DND-41 (cell line): Measurements from ENCODE around the gene KDM6A.

Source experiments
- ATAC-seq: fragments of 200-7000 bp; cut with Tn5 transposase; 3 replicates; pipeline ENCODE4 v1.9.1; 2021; ENCODE audit warnings: low read depth; ENCODE audit not compliant: insufficient read depth
- DNase-seq: peaks from one replicate; pipeline ENCODE4 v3.0.0-alpha.2; 2020
- H2AFZ ChIP-seq: 2 replicates; pipeline ENCODE4 v1.6.0; 2012; ENCODE audit warnings: low read depth, low read length
- H3K27ac ChIP-seq: 2 replicates; pipeline ENCODE4 v1.5.1; 2012; ENCODE audit warnings: low read length, inconsistent platforms
- H3K27me3 ChIP-seq: fragments of 200-600 bp; sonication (generic); 2 replicates; pipeline ENCODE4 v1.6.0; 2012; ENCODE audit warnings: low read length, mild to moderate bottlenecking, inconsistent platforms; ENCODE audit not compliant: insufficient read depth, poor library complexity
- H3K36me3 ChIP-seq: 2 replicates; pipeline ENCODE4 v1.5.1; 2012; ENCODE audit warnings: low read length, inconsistent platforms; ENCODE audit not compliant: insufficient read depth
- H3K4me1 ChIP-seq: 2 replicates; pipeline ENCODE4 v1.5.1; 2012; ENCODE audit warnings: mild to moderate bottlenecking, low read length; ENCODE audit not compliant: insufficient read depth
- H3K4me2 ChIP-seq: 2 replicates; pipeline ENCODE4 v1.6.0; 2012; ENCODE audit warnings: mild to moderate bottlenecking, moderate library complexity, low read length, inconsistent platforms; ENCODE audit not compliant: insufficient read depth
- H3K4me3 ChIP-seq, 2 experiments: fragments of 200-600 bp in 1 of 2; shearing (Covaris generic) in 1 of 2; 2 replicates each; pipeline ENCODE4 v1.5.1; 2012 to 2016; ENCODE audit warnings: inconsistent platforms in 2 of 2, low read length in 2 of 2, mild to moderate bottlenecking in 2 of 2, low read depth in 1 of 2, moderate library complexity in 1 of 2
- H3K79me2 ChIP-seq: 2 replicates; pipeline ENCODE4 v1.6.0; 2012; ENCODE audit warnings: low read length, inconsistent platforms; ENCODE audit not compliant: insufficient read depth
- H3K9ac ChIP-seq: 2 replicates; pipeline ENCODE4 v1.6.0; 2012; ENCODE audit warnings: low read depth, mild to moderate bottlenecking, inconsistent platforms, low read length, moderate library complexity
- H3K9me3 ChIP-seq: 2 replicates; pipeline ENCODE4 v1.5.1; 2012; ENCODE audit warnings: low read length, moderate library complexity, mild to moderate bottlenecking, inconsistent platforms; ENCODE audit not compliant: insufficient read depth, severe bottlenecking
- H4K20me1 ChIP-seq: 2 replicates; pipeline ENCODE4 v1.6.0; 2012; ENCODE audit warnings: low read length; ENCODE audit not compliant: insufficient read depth
- EZH2 ChIP-seq: IDR thresholded peaks from 3 replicates; pipeline ENCODE4 v1.6.1; 2012; ENCODE audit warnings: borderline replicate concordance, low read depth, mild to moderate bottlenecking, moderate library complexity, low read length, inconsistent platforms; ENCODE audit not compliant: severe bottlenecking
- TF ChIP-seq, protein P1 (sequence below): IDR thresholded peaks from 2 replicates; pipeline ENCODE4 v1.5.1; 2012; ENCODE audit warnings: borderline replicate concordance, low read length, moderate library complexity, mild to moderate bottlenecking; ENCODE audit not compliant: poor library complexity, severe bottlenecking; ENCODE audit errors: extremely low read depth

The KDM6A gene

DNA sequence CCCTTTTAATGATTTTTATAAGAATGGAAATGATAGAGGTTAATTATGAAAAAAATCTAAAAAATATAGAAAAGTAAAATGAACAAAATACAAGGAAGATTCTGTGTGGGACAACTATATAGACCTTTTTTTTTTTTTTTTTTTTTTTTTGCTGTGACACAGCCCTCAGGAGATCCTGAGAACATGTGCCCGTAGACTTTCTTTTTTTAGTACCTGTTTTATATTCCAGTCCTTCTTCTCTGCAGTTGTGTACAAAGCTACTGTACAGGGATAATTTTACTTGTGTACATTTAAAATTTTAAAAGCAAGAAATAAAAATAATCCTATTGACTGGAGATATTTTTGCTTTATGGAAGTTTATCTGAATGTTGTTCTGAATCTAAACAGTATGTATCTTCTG is 85.5 kb downstream of the KDM6A start:
- no peak for TF ChIP-seq EZH2
- TF ChIP-seq, protein P1, sequence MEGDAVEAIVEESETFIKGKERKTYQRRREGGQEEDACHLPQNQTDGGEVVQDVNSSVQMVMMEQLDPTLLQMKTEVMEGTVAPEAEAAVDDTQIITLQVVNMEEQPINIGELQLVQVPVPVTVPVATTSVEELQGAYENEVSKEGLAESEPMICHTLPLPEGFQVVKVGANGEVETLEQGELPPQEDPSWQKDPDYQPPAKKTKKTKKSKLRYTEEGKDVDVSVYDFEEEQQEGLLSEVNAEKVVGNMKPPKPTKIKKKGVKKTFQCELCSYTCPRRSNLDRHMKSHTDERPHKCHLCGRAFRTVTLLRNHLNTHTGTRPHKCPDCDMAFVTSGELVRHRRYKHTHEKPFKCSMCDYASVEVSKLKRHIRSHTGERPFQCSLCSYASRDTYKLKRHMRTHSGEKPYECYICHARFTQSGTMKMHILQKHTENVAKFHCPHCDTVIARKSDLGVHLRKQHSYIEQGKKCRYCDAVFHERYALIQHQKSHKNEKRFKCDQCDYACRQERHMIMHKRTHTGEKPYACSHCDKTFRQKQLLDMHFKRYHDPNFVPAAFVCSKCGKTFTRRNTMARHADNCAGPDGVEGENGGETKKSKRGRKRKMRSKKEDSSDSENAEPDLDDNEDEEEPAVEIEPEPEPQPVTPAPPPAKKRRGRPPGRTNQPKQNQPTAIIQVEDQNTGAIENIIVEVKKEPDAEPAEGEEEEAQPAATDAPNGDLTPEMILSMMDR: no peak
- H3K27ac ChIP-seq: no peak overlapping the region
- H3K4me1 ChIP-seq: no peaks in the 10 kb centered on the region
- no peak overlapping the region for H2AFZ ChIP-seq
- no peak overlapping the region for H3K9ac ChIP-seq
- peaks cover 95% of the 10 kb centered on the region for H3K79me2 ChIP-seq
- peaks cover 8% of the 10 kb centered on the region; the same call in 1 of the 2 replicates for H4K20me1 ChIP-seq
- H3K27me3 ChIP-seq: no peaks in the 10 kb centered on the region
- ATAC-seq (no peak), DNase-seq (no peak)
- no peaks in the 10 kb centered on the region for H3K9me3 ChIP-seq
- H3K4me2 ChIP-seq: no peak overlapping the region
- H3K36me3 ChIP-seq: peaks cover 3% of the 10 kb centered on the region
- H3K4me3 ChIP-seq: no peak overlapping the region

DNA sequence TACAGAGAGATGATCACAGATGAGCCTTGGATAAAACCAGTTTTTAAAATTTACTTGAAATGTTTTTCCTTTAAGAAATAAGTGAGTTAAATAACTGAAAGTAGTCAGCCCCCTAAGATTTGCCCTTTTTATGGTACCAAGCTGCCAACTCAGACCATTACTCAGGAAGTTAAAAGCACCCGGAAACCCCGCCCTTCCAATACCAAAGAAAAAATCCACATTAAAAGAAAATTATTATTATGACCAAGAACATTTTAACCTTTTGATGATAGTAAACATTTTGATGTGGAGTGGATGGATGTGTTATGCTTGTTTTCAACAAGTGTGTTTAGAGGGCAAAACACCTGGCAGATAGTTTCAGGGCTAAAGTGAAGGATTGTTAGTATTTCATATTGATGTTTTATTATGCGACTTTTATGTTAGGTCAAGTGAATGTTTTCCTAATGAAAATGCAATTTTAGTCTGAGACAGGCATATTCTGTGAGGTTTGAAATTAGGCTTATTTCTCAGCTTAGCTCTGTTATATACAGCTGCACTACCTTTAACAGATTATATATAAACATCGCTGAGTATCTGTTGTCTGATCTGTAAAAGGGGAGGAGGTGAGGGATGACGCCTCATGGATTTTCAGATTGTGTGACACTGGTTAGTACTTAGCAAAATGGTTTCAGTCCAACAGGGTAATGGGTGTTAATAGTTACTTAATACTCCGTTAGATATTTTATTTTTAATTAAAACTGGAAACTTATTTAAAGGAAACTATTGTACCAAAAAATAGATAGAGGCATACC is 89.0 kb downstream of the KDM6A start:
- no peaks in the 10 kb centered on the region; the same call in 1 of the 2 replicates for H4K20me1 ChIP-seq
- H3K36me3 ChIP-seq: peaks cover 13% of the 10 kb centered on the region
- no peak overlapping the region for H3K4me2 ChIP-seq
- no peak for DNase-seq
- no peaks in the 10 kb centered on the region for H3K9me3 ChIP-seq
- no peak for TF ChIP-seq EZH2
- TF ChIP-seq, protein P1: no peak
- H3K4me3 ChIP-seq: no peak overlapping the region
- no peaks in the 10 kb centered on the region for H3K27me3 ChIP-seq
- H3K4me1 ChIP-seq: no peaks in the 10 kb centered on the region
- no peak overlapping the region for H3K27ac ChIP-seq
- no peak overlapping the region for H2AFZ ChIP-seq
- no peak for ATAC-seq
- H3K9ac ChIP-seq: no peak overlapping the region
- H3K79me2 ChIP-seq: peaks cover 89% of the 10 kb centered on the region

DNA sequence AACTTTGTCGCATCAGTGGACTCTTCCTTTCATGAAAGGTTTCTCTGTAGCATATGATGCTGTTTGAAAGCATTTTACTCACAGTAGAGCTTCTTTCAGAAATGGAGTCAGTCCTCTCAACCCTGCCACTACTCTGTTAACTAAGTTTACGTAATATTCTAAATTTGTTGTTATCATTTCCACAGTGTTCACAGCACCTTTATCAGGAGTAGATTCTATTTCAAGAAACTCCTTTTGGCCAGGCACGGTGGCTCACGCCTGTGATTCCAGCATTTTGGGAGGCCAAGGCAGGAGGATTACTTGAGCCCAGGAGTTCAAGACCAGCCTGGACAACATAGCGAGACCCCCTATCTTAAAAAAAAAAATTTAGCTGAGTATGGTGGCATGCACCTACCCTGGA is 90.0 kb downstream of the KDM6A start:
- DNase-seq (no peak), ATAC-seq (no peak)
- Histone ChIP-seq H3K27ac (no peak overlapping the region), H3K27me3 (no peaks in the 10 kb centered on the region), H3K4me3 (no peak overlapping the region), H2AFZ (no peak overlapping the region), H3K79me2 (peaks cover 87% of the 10 kb centered on the region), H3K9ac (no peak overlapping the region), H4K20me1 (no peaks in the 10 kb centered on the region; the same call in 1 of the 2 replicates), H3K4me1 (no peaks in the 10 kb centered on the region), H3K9me3 (no peaks in the 10 kb centered on the region), H3K4me2 (no peak overlapping the region), H3K36me3 (peaks cover 16% of the 10 kb centered on the region)
- TF ChIP-seq, protein P1: no peak
- no peak for TF ChIP-seq EZH2
